NK-92 (cell line): ENCODE measurements around the gene SETX.
"Not testable (repeated sequence)": the region's sequence is repeated elsewhere in the genome, so short reads cannot be mapped to it uniquely, and the experiment has no call there.

Experiments used
- DNase-seq: peaks from one replicate; lab custom pipeline; 2025; ENCODE audit not compliant: unreplicated experiment; lab: John Stamatoyannopoulos, UW

SETX gene

DNA sequence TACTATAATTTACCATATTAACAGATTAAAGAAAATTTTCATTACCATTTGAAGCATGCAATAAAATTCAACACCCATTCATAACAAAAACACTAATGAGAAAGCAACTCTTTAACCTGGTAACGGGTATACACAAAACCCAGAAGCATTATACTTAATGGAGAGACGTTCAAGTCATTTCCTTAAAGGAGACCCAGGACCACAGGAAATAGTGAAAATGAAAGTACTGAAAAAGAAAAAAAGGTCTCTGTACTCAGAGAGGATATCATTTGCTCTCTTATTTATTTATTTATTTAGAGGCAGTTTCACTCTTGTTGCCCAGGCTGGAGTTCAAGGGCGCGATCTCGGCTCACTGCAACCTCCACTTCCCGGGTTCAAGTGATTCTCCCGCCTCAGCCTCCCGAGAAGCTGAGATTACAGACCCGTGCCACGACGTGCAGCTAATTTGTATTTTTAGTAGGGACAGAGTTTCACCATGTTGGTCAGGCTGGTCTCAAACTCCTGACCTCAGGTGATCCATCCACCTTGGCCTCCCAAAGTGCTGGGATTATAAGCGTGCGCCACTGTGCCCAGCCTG lies 61.6 kb downstream of the SETX start:
- no peak for DNase-seq

DNA sequence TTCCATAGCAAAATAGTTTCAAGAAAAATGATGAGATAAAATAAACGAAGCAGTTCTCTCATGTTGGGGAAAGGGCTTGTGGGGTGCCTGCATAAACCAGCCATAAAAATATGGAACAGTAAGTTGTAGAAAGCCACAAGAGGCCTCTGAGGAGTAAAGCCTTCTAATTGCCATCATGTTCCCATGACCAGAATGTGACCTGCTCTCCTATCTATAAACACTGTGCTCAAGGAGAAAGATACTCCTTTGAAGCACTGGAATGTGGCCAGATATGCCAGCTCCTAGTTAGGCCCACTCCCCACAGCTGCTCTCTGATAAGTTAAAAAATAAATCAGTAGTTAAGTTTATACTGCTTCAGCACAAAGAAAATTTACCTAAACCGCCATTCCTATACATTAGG lies 65.8 kb downstream of the SETX start:
- no peak for DNase-seq

- DNase-seq: no peak
Measured at GRCh38 chr9:132288361-132288760, 66.4 kb downstream of the SETX start.

- no peak for DNase-seq
Measured at GRCh38 chr9:132287256-132287760, 67.5 kb downstream of the SETX start.

DNA sequence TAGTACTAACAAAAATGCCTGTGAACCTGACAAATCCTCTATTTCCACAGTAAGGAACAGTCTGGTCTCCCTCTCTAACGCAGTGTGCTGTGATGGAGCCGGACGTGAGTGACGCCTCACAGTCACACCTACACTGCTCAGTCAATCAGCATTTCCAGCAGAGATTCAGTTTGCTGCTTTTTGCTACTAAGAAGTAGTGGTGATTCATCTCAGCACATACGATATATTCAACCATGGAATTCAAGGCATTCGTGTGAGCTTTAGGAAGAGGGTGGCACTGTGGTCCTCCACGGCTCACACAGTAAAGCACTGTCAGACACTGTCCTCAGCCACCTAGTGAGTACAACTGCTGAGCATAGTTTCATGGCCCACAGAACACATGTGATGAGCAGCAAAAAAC lies 70.9 kb downstream of the SETX start:
- DNase-seq: no peak

- no peak for DNase-seq
Measured at GRCh38 chr9:132283165-132283564, 71.6 kb downstream of the SETX start.

DNA sequence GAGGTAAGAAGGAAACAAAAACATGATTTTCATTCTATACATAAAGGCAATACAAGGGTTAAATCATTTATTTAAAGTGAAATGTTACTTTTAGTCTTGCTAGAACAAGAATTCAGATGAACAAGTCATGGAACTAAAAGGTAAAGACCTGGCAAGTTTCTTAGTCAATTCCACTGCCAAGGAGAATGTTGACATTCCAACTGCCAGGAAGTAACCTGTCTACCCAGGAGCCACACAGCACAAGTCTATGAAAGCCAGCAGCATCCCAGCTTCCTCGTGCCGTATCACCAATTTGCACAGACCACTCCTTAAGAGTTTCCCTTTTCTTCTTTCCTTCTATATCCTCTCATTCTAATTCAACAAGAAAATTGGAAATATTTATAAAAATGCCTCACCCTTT lies 79.9 kb downstream of the SETX start:
- DNase-seq: no peak

DNA sequence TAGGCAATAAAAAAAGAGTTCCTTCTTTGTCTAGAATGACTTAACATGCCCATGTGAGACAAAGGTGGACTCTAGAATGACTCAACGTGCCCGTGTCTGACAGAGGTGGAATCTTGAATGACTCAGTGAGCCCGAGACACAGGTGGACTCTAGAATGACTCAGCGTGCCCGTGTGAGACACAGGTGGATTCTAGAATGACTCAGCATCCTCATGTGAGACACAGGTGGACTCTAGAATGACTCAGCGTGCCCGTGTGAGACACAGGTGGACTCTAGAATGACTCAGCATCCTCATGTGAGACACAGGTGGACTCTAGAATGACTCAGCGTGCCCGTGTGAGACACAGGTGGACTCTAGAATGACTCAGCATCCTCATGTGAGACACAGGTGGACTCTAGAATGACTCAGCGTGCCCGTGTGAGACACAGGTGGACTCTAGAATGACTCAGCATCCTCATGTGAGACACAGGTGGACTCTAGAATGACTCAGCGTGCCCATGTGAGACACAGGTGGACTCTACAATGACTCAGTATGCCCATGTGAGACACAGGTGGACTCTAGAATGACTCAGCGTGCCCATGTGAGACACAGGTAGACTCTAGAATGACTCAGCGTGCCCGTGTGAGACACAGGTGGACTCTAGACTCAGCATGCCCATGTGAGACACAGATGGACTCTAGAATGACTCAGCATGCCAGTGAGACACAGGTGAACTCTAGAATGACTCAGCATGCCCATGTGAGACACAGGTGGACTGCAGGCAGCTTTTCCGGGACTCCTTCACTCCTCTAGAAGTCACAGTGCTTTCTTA lies 84.9 kb downstream of the SETX start:
- DNase-seq: not testable (repeated sequence)

DNA sequence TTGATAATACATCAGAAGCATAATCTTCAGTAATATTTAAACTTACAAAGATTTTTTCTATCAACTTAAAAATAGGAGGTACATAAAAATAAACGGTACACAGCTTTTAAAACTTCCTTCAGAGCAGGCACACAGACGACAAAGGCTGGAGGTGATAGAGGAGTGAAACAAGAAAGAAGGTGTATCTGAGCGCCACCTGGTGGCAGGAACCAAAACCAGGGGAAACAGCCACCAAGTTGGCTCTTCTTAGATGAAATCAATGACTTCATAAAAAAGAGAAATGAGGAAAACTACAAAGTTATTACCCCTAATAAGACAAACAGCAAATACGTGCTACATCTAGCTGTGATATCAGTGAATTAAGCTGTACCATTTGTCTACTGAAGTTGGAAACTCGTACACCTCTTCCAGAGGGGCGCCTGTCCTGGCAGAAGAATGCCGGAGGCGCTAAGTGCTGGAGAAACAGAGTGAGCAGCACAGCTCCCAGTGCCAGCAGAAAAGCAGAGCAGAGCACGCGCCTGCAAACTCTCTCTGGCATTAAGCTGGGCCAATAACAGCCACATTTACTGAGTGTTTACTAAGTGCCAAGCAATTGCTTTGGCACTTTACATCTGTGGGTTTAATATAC lies 85.9 kb downstream of the SETX start:
- DNase-seq: no peak

- no peak for DNase-seq
Measured at GRCh38 chr9:132267660-132268059, 87.1 kb downstream of the SETX start.

DNA sequence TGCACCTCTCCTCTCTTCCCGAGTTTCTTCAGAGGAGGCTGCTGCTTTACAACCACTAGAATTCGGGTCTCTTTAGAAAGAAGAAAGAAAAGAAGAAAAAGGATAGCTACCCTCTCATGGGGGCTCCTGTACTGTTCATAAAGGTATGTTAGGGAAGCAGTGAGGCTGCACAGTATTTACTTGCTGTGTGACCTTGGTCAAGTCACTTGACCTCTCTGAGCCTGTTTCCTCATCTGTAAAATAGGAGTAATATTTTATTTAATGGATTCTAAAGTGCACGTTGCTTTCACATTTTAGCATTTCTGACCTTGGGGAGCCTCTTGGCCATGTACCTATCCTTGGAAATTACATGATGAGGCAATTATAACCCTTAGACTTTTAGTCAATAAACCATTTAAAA lies 88.8 kb downstream of the SETX start:
- DNase-seq: no peak

DNA sequence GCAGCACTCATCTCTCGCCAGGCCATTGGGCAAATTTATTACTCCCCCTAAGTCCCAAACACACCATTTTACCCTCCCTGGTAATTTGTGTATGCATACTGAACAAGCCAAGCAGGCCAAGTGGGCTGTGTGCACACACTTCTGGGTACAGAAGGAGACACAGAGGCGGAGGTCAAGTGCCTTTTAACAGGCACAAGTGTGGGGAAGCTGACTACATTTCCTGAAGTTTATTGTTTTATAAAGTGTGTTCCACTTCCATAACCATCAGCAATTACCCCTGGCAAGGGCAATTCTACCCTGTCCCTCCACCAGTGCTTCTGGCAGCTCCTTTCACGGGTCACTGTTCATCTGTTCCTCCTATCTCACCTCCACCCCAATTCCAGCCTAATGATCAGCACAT lies 93.9 kb downstream of the SETX start:
- DNase-seq: no peak

GRCh38 chr9:132250324-132251262 lies 104.2 kb downstream of the SETX start:
- DNase-seq: no peak

- DNase-seq: no peak
Measured at GRCh38 chr9:132249690-132250089, 105.1 kb downstream of the SETX start.

GRCh38 chr9:132249123-132249522 lies 105.7 kb downstream of the SETX start:
- no peak for DNase-seq

GRCh38 chr9:132247942-132248341 lies 106.8 kb downstream of the SETX start:
- DNase-seq: no peak

DNA sequence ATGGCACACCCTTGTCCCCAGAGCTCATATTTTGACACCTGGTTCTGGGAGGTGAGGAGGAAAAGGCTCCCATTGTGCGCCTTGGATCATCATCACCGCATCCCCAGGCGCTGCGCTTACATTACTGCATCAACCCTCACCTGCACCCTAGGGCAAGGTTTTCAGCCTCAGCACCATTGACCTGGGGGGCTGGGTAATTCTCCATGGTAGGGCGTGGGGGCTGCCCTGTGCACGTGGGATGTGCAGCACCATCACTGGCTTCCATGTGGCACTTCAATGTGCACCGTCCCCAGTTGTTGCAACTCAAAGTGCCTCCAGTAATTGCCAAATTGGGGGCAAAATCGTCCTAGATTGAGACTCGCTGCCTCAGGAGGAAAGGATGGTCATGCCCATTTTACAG lies 109.3 kb downstream of the SETX start:
- DNase-seq: no peak

- DNase-seq: no peak
Measured at GRCh38 chr9:132244582-132245455, 110.0 kb downstream of the SETX start.

GRCh38 chr9:132243156-132244074 lies 111.4 kb downstream of the SETX start:
- no peak for DNase-seq
